HepG2 (cell line): ENCODE measurements around the gene CHP1. TPM values are rescaled to one million over a fixed set of nuclear protein-coding genes. Genes with fewer than 3 reads are reported as not detected.

Experiments used
- AGO2 ChIP-seq: fragments of 200-400 bp; formaldehyde crosslinking; optimal IDR thresholded peaks from 2 replicates; pipeline ENCODE3; 2017; ENCODE audit warnings: mild to moderate bottlenecking, low read depth, low read length, moderate library complexity
- BRCA1 ChIP-seq: sonication (generic); formaldehyde crosslinking; IDR thresholded peaks from 2 replicates; pipeline ENCODE4 v1.4.0; 2020; ENCODE audit warnings: missing genetic modification reagents
- CBX5 ChIP-seq: sonication (generic); formaldehyde crosslinking; IDR thresholded peaks from 2 replicates; pipeline ENCODE4 v1.4.0; 2020; ENCODE audit warnings: missing genetic modification reagents, borderline replicate concordance
- MAFK ChIP-seq, 2 experiments: IDR thresholded peaks in 1 of 2; conservative IDR thresholded peaks in 1 of 2; 2 replicates each; pipeline ENCODE4 v1.6.1; 2011; ENCODE audit warnings: improper control_type of control experiment in 2 of 2, low read length in 2 of 2
- MIXL1 ChIP-seq: IDR thresholded peaks from 2 replicates; pipeline ENCODE4 v1.6.1; 2016
- MXD4 ChIP-seq: IDR thresholded peaks from 2 replicates; pipeline ENCODE4 v1.6.1; 2016; ENCODE audit warnings: mild to moderate bottlenecking, missing biosample characterization, missing genetic modification reagents
- POLR2A ChIP-seq, 2 experiments: IDR thresholded peaks; 2 replicates each; pipeline ENCODE4 v1.6.1; 2011; ENCODE audit warnings: low read depth in 2 of 2, low read length in 2 of 2, mild to moderate bottlenecking in 1 of 2, moderate library complexity in 1 of 2; ENCODE audit not compliant: insufficient read depth in 1 of 2
- RNF219 ChIP-seq: sonication (generic); formaldehyde crosslinking; IDR thresholded peaks from 2 replicates; pipeline ENCODE4 v1.5.0; 2020; ENCODE audit warnings: mild to moderate bottlenecking, missing genetic modification reagents
- SKIL ChIP-seq: sonication (generic); formaldehyde crosslinking; IDR thresholded peaks from 2 replicates; pipeline ENCODE4 v1.8.0; 2022; ENCODE audit warnings: missing genetic modification reagents, mild to moderate bottlenecking, moderate library complexity, borderline replicate concordance
- SMAD1 ChIP-seq: sonication (generic); formaldehyde crosslinking; IDR thresholded peaks from 2 replicates; pipeline ENCODE4 v1.4.0; 2020; ENCODE audit warnings: missing genetic modification reagents, low read depth, mild to moderate bottlenecking, borderline replicate concordance
- TGIF2 ChIP-seq: IDR thresholded peaks from 2 replicates; pipeline ENCODE4 v1.6.1; 2016; ENCODE audit warnings: control low read depth, missing compliant biosample characterization
- TP53 ChIP-seq: sonication (generic); formaldehyde crosslinking; conservative IDR thresholded peaks from 2 replicates; pipeline ENCODE4 v1.4.0; 2020; ENCODE audit warnings: missing genetic modification reagents
- U2AF1 ChIP-seq: fragments of 200-400 bp; formaldehyde crosslinking; optimal IDR thresholded peaks from 2 replicates; pipeline ENCODE3; 2017; ENCODE audit warnings: mild to moderate bottlenecking, low read depth, low read length
- ZBTB39 ChIP-seq: sonication (generic); formaldehyde crosslinking; IDR thresholded peaks from 2 replicates; pipeline ENCODE4 v1.5.0; 2020; ENCODE audit warnings: missing genetic modification reagents
- ZBTB8A ChIP-seq: sonication (generic); formaldehyde crosslinking; IDR thresholded peaks from 2 replicates; pipeline ENCODE4 v1.4.0; 2020; ENCODE audit warnings: mild to moderate bottlenecking, low read depth, missing genetic modification reagents, borderline replicate concordance
- ZNF10 ChIP-seq: sonication (generic); formaldehyde crosslinking; IDR thresholded peaks from 2 replicates; pipeline ENCODE4 v1.4.0; 2020; ENCODE audit warnings: mild to moderate bottlenecking, low read depth, missing genetic modification reagents, borderline replicate concordance
- ZNF292 ChIP-seq: sonication (generic); formaldehyde crosslinking; IDR thresholded peaks from 2 replicates; pipeline ENCODE4 v1.8.1; 2022; ENCODE audit warnings: mild to moderate bottlenecking, low read depth, missing genetic modification reagents, borderline replicate concordance
- ZNF781 ChIP-seq: sonication (generic); formaldehyde crosslinking; IDR thresholded peaks from 2 replicates; pipeline ENCODE4 v1.5.1; 2020; ENCODE audit warnings: borderline replicate concordance, mild to moderate bottlenecking, missing genetic modification reagents; ENCODE audit errors: not compliant biosample characterization
- polyA plus RNA-seq, 8 experiments: library from polyadenylated mRNA; depleted of rRNA in 3 of 8; stranded (reverse) in 7 of 8; unstranded in 1 of 8; fragments of >200 nt; fragmentation: Illumina TruSeq in 4 of 8; extraction: Trizol in 4 of 8; gene quantifications; 2 replicates each; pipeline versions ENCODE4 v1.2.1 to v1.2.3, GENCODE V29; 2011 to 2016; ENCODE audit warnings: low read depth in 4 of 8, missing spikeins in 1 of 8, mixed read lengths in 1 of 8; ENCODE audit not compliant: insufficient read depth in 1 of 8
- total RNA-seq, 5 experiments: library from RNA; depleted of rRNA; stranded (reverse); fragments of >200 nt; fragmentation: Illumina TruSeq; extraction: Trizol; gene quantifications; 2 replicates each; pipeline ENCODE4 v1.2.3, GENCODE V29; 2016; ENCODE audit warnings: low read depth in 1 of 5
- TF ChIP-seq, protein P1 (sequence below): sonication (generic); formaldehyde crosslinking; IDR thresholded peaks from 2 replicates; pipeline ENCODE4 v1.4.0; 2020; ENCODE audit warnings: missing genetic modification reagents

The CHP1 gene
- total and polyA plus RNA-seq, 2 of the 13 experiments (the other 11 are each of a cell fraction or from before 2014, with no cell fraction given), result 49.6 to 76.4 TPM

GRCh38 chr15:41283653-41284426 lies 52.8 kb downstream of the CHP1 start (continued):
- TF ChIP-seq ZNF292 (CRISPR knock-in tag) (no peak), MIXL1 (CRISPR knock-in tag) (peak; percentile 76), TGIF2 (CRISPR knock-in tag) (no peak), ZBTB39 (CRISPR knock-in tag) (no peak), ZNF781 (no peak), SKIL (CRISPR knock-in tag) (no peak), ZBTB8A (no peak), AGO2 (peak; percentile 94), BRCA1 (CRISPR knock-in tag) (no peak), U2AF1 (no peak), TP53 (CRISPR knock-in tag) (no peak), ZNF10 (CRISPR knock-in tag) (no peak), CBX5 (CRISPR knock-in tag) (no peak), MAFK (conservative IDR thresholded peaks at IDR 0.05 in 1 of 2, IDR thresholded peaks at IDR 0.05 in 1 of 2; ENCODE audit: low read length in 2 of 2) (no peak), RNF219 (CRISPR knock-in tag) (no peak), POLR2A (IDR thresholded peaks at IDR 0.05; ENCODE audit: insufficient read depth in 1 of 2, low read depth in 2 of 2, low read length in 2 of 2) (peak; percentile 85 to 92), MXD4 (peak; percentile 71; the same call in 1 of the 2 replicates), SMAD1 (CRISPR knock-in tag) (peak; percentile 79; the same call in 1 of the 2 replicates)
- TF ChIP-seq, protein P1, sequence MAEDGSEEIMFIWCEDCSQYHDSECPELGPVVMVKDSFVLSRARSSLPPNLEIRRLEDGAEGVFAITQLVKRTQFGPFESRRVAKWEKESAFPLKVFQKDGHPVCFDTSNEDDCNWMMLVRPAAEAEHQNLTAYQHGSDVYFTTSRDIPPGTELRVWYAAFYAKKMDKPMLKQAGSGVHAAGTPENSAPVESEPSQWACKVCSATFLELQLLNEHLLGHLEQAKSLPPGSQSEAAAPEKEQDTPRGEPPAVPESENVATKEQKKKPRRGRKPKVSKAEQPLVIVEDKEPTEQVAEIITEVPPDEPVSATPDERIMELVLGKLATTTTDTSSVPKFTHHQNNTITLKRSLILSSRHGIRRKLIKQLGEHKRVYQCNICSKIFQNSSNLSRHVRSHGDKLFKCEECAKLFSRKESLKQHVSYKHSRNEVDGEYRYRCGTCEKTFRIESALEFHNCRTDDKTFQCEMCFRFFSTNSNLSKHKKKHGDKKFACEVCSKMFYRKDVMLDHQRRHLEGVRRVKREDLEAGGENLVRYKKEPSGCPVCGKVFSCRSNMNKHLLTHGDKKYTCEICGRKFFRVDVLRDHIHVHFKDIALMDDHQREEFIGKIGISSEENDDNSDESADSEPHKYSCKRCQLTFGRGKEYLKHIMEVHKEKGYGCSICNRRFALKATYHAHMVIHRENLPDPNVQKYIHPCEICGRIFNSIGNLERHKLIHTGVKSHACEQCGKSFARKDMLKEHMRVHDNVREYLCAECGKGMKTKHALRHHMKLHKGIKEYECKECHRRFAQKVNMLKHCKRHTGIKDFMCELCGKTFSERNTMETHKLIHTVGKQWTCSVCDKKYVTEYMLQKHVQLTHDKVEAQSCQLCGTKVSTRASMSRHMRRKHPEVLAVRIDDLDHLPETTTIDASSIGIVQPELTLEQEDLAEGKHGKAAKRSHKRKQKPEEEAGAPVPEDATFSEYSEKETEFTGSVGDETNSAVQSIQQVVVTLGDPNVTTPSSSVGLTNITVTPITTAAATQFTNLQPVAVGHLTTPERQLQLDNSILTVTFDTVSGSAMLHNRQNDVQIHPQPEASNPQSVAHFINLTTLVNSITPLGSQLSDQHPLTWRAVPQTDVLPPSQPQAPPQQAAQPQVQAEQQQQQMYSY, result no peak
